HFFc6 (cell line): ENCODE data around the gene CDH23. TPM values are rescaled to one million over a fixed set of nuclear protein-coding genes. Genes with fewer than 3 reads are reported as not detected.

Experiments
- DNase-seq: peaks from one replicate; pipeline ENCODE4 v3.0.0-alpha.2; 2018
- H3K27ac Mint-ChIP-seq: 2 replicates; pipeline ENCODE4 v1.8.0; 2020; ENCODE audit warnings: mild to moderate bottlenecking, mixed read lengths
- H3K27me3 Mint-ChIP-seq: 2 replicates; pipeline ENCODE4 v1.8.0; 2021; ENCODE audit warnings: mild to moderate bottlenecking, moderate library complexity, mixed read lengths; ENCODE audit not compliant: insufficient read depth
- H3K36me3 Mint-ChIP-seq: 2 replicates; pipeline ENCODE4 v1.8.0; 2021; ENCODE audit warnings: low read depth, mixed read lengths
- H3K4me1 Mint-ChIP-seq: 2 replicates; pipeline ENCODE4 v1.8.0; 2020; ENCODE audit warnings: low read depth, mixed read lengths
- H3K4me3 Mint-ChIP-seq: 2 replicates; pipeline ENCODE4 v1.8.0; 2020; ENCODE audit warnings: mild to moderate bottlenecking, moderate library complexity, mixed read lengths
- H3K9me3 Mint-ChIP-seq: 2 replicates; pipeline ENCODE4 v1.8.0; 2020; ENCODE audit warnings: mild to moderate bottlenecking, mixed read lengths
- CTCF ChIP-seq: fragments of 200-600 bp; sonication (generic); IDR thresholded peaks from 2 replicates; pipeline ENCODE4 v1.5.0; 2021; ENCODE audit warnings: antibody characterized with exemption, mild to moderate bottlenecking
- total RNA-seq, 6 experiments: library from RNA; stranded (reverse); fragmentation: NEBNext Ultra II Directional; extraction: Animal tissue kit (Norgen Biotek cat#: 25700); gene quantifications; 2 replicates in 1 of 6; 3 replicates in 5 of 6; pipeline ENCODE4 v1.2.3, GENCODE V29; 2021

Gene CDH23
- total RNA-seq, 6 experiments from 2014 or later = 0.02 to 0.11 (median 0.04) TPM; not detected in 2

GRCh38 chr10:71465551-71466252 lies 69.0 kb downstream of the CDH23 start:
- no peak for DNase-seq
- no peaks in the 10 kb centered on the region for H3K9me3 Mint-ChIP-seq
- H3K36me3 Mint-ChIP-seq = no peaks in the 10 kb centered on the region
- TF ChIP-seq CTCF = no peak
- peaks cover 31% of the 10 kb centered on the region for H3K27me3 Mint-ChIP-seq
- no peak overlapping the region for H3K4me3 Mint-ChIP-seq
- H3K4me1 Mint-ChIP-seq = no peaks in the 10 kb centered on the region
- no peak overlapping the region for H3K27ac Mint-ChIP-seq

GRCh38 chr10:71466330-71466729 lies 69.6 kb downstream of the CDH23 start:
- Mint-ChIP-seq H3K27me3 (peaks cover 29% of the 10 kb centered on the region), H3K4me3 (no peak overlapping the region), H3K36me3 (no peaks in the 10 kb centered on the region), H3K9me3 (no peaks in the 10 kb centered on the region), H3K4me1 (no peaks in the 10 kb centered on the region), H3K27ac (no peak overlapping the region)
- DNase-seq = no peak
- TF ChIP-seq CTCF = no peak

- H3K9me3 Mint-ChIP-seq = no peaks in the 10 kb centered on the region
- no peak for DNase-seq
Observed at GRCh38 chr10:71467161-71467560, 70.4 kb downstream of the CDH23 start.

GRCh38 chr10:71467569-71468362 lies 71.0 kb downstream of the CDH23 start:
- peaks cover 22% of the 10 kb centered on the region for H3K27me3 Mint-ChIP-seq
- DNase-seq = no peak
- no peak for TF ChIP-seq CTCF
- H3K9me3 Mint-ChIP-seq = no peaks in the 10 kb centered on the region
- no peaks in the 10 kb centered on the region for H3K36me3 Mint-ChIP-seq
- H3K27ac Mint-ChIP-seq = no peak overlapping the region
- no peak overlapping the region for H3K4me3 Mint-ChIP-seq
- H3K4me1 Mint-ChIP-seq = no peaks in the 10 kb centered on the region

More at GRCh38 chr10:71467161-71467560, 70.4 kb downstream of the CDH23 start:
- TF ChIP-seq CTCF = no peak
- H3K4me3 Mint-ChIP-seq = no peak overlapping the region
- H3K27me3 Mint-ChIP-seq = peaks cover 28% of the 10 kb centered on the region
- no peak overlapping the region for H3K27ac Mint-ChIP-seq
- H3K4me1 Mint-ChIP-seq = no peaks in the 10 kb centered on the region
- H3K36me3 Mint-ChIP-seq = no peaks in the 10 kb centered on the region

GRCh38 chr10:71468363-71469094 lies 71.8 kb downstream of the CDH23 start:
- no peak for DNase-seq
- Mint-ChIP-seq H3K4me3 (no peak overlapping the region), H3K36me3 (no peaks in the 10 kb centered on the region), H3K27ac (no peak overlapping the region), H3K27me3 (peaks cover 23% of the 10 kb centered on the region), H3K9me3 (no peaks in the 10 kb centered on the region), H3K4me1 (no peaks in the 10 kb centered on the region)
- no peak for TF ChIP-seq CTCF
